ENCODE results near the gene FOXP1. TPM values are rescaled to one million over a fixed set of nuclear protein-coding genes. Genes with fewer than 3 reads are reported as not detected.

Gene FOXP1
- total and polyA plus RNA-seq, 12 donors, result 4.8 to 56.0 (median 43.8) TPM

DNA sequence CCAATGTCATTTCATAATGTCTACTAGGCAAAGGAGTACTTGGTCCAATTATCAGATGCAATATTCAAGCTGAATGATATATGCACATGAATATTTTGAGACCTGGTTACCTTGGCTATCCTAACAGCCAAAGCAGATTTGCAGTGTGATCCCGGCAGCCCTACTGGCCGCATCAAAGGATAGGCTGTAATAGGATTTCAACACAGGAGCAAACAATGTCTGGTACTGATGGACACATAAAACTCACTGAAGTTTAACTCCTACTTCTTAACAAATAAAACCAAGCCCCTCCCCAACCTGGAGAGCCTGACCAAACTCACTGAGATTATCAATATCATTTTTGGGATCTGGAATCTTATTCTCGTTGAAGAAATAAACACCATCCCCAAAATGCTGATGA is 130.2 kb downstream of the FOXP1 start:
- DNase-seq (no peak), ATAC-seq (no peak)
- no peak for TF ChIP-seq CTCF (IDR thresholded peaks at IDR 0.05)
- H3K4me3 ChIP-seq, result no peak overlapping the region
- 94 to 95% methylated on average over 3 of the region's 3 CpGs for WGBS, 2 donors
- H3K36me3 ChIP-seq, result no peaks in the 10 kb centered on the region
- no peaks in the 10 kb centered on the region for H3K27me3 ChIP-seq
- H3K4me1 ChIP-seq, result peaks cover 0 to 52% (median 17%) of the 10 kb centered on the region in 9 donors
- H3K27ac ChIP-seq, result no peak overlapping the region
- intact Hi-C loops (cut with DNase I), result no loop called here
- no peaks in the 10 kb centered on the region for H3K9me3 ChIP-seq

DNA sequence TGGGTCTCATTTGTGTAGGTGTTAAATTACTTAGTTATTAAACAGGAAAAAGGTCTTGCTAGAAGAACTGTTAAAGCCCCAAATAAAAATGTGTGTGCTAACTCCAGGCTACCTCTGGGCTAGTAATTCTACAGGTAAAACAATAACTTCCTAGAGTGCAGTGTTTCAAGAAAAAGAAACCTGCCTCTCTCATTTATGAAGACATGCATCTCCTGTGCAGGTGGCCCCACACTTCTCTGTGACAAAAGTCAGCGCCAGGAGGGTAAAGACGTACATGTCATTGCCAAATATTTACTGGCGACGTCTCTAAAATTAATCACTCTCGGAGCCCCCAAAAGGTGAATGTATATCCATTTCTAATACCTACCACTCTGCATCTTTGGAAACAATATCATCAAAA is 131.7 kb downstream of the FOXP1 start:
- Histone ChIP-seq H3K36me3 (no peaks in the 10 kb centered on the region), H3K4me3 (no peak overlapping the region), H3K27me3 (no peaks in the 10 kb centered on the region), H3K4me1 (peaks cover 0 to 63% (median 20%) of the 10 kb centered on the region in 9 donors), H3K9me3 (no peaks in the 10 kb centered on the region), H3K27ac (no peak overlapping the region)
- no peak for TF ChIP-seq CTCF (IDR thresholded peaks at IDR 0.05)
- DNase-seq (no peak), ATAC-seq (no peak)
- intact Hi-C loops (cut with DNase I), result no loop called here
- 94% methylated on average over 5 of the region's 5 CpGs for WGBS, 2 donors

- no peak for ATAC-seq
- H3K36me3 ChIP-seq, result no peaks in the 10 kb centered on the region
- TF ChIP-seq CTCF (IDR thresholded peaks at IDR 0.05), result no peak
- intact Hi-C loops (cut with DNase I), result no loop called here
- no peaks in the 10 kb centered on the region for H3K9me3 ChIP-seq
- H3K27me3 ChIP-seq, result no peaks in the 10 kb centered on the region
- DNase-seq, result no peak
- H3K27ac ChIP-seq, result no peak overlapping the region
- 81 to 83% methylated on average over 4 of the region's 4 CpGs for WGBS, 2 donors
- H3K4me3 ChIP-seq, result no peak overlapping the region
- peaks cover 0 to 63% (median 19%) of the 10 kb centered on the region in 9 donors for H3K4me1 ChIP-seq
These were observed 132.5 kb downstream of the FOXP1 start for GRCh38 chr3:71451060-71451459.

DNA sequence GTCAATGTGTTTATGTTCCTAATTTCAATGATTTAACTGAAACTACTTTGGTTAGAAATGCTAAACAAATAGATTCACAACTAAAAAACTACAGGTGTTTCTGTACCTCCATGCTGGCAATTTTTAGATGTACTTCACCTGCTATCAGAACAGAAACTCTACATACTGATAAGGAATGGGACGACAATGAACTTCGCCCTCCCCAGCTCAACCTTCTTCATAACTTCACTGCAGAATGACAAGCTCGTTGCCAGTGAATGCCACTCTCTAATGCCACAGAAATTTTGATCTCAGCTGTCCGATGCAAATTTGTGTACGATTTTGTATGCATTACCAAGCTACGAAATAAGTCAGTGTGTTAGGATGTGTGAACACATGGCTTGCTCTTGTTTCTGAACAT is 133.4 kb downstream of the FOXP1 start:
- intact Hi-C loops (cut with DNase I), result no loop called here
- Histone ChIP-seq H3K4me1 (peaks cover 0 to 63% (median 17%) of the 10 kb centered on the region in 9 donors), H3K27ac (no peak overlapping the region), H3K27me3 (no peaks in the 10 kb centered on the region), H3K36me3 (no peaks in the 10 kb centered on the region), H3K9me3 (no peaks in the 10 kb centered on the region), H3K4me3 (no peak overlapping the region)
- 52 to 64% methylated on average over 6 of the region's 6 CpGs for WGBS, 2 donors
- peak in 1 of 8 donors; percentile 25 for ATAC-seq
- no peak for DNase-seq
- no peak for TF ChIP-seq CTCF (IDR thresholded peaks at IDR 0.05)

Measured in heart right ventricle (tissue), 16 donors.